GM18858 (cell line): ENCODE data around the gene C19orf44.
"Not testable (repeated sequence)": the region's sequence is repeated elsewhere in the genome, so short reads cannot be mapped to it uniquely, and the experiment has no call there.

Experiments
- ATAC-seq: cut with Tn5 transposase; IDR thresholded peaks from one replicate; pipeline ENCODE4 v1.9.1; 2021; ENCODE audit not compliant: unreplicated experiment

C19orf44 gene

DNA sequence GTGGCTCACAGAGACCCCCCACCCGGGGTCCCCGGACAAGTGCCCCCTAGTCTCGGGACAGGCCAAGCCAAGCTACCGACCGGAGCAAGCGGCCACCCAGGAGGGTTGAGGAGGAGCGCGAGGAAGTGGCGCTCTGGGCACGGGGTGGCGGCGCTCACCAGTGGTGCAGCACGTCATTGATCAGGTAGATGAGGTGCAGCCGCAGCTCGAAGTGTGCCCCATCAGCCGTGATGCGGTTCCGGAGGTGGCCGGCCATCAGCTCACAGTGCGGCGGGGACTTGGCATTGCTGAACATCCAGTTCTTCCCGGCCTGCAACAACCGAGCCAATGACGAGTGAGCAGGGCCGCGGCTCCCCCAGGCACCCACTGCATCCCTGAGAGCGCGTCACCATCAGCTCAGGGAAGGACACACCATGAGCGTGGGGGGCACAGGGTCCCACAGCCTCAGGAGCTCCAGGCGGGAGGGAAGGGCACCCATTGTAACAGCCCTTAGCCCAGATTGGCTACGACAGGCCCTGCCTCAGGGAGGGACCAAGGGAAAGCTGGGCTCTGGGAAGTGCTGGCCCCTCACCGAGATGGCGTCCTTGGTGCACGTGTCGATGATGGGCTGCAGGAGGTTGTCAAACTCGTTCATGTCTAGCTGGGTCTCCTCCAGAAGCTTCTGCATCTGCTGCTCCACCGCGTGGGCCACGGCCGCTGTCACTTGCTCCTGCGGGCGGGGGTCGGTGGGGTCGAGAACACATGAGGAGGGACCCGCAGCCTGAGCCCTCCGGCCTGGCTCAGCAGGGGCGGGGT lies 36.4 kb downstream of the C19orf44 start:
- ATAC-seq = no peak

DNA sequence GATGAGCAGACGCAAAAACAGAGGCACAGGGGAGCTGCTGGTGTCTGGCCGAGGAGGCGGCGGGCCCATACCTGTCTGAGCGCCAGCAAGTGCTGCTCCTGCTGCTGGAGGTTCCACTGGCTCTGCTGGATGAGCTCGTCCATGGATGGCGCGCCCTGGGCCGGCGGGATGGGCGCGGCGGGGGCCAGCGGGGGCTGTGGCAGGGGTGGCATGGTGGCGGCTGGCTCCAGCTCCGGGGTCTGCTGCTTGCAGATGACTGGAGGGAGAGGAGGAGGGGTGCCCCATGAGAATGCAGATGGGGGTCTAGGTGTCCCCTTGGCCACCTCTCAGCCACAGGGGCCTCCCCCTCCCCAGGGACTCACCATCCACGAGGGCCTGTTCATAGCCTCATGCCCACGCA lies 39.2 kb downstream of the C19orf44 start:
- no peak for ATAC-seq

DNA sequence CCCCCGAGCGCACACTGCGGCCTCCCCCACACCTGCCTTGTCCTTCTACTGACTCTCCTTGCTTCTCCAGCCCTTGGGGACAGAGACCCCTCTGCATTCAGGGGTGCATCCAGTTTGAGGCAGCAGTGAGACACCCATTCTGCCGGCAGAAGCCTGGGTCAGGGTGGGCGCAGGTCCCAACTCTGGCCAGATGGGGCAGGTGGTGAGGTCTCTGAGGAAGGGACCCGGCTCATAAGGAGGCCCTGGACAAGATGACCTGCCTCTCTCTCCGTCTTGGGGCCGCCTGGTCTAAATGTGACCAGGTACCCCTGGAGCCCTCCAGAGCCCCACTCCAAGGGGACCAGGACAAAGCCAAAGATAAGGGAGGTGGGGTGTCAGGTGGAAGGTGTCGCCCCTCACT lies 39.9 kb downstream of the C19orf44 start:
- no peak for ATAC-seq

DNA sequence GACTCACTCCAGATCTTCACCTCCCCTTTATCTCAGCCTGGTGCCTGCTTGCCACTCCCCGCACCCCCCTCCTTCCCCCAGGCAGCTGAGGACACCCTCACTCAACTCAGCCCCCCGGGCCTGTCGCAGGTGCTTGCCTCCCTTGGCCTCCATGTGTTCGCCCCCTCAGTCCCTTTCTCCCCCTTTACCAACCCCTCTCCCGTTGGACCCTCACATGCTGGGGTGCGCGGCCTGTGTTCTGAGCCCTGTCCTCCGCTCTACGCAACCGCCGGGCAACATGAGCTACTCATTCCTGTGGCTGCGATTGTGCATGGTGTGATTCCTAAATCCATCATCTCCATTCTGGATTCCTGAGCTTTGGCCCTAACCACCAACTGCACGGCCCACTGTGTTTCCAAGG lies 40.9 kb downstream of the C19orf44 start:
- ATAC-seq = no peak

DNA sequence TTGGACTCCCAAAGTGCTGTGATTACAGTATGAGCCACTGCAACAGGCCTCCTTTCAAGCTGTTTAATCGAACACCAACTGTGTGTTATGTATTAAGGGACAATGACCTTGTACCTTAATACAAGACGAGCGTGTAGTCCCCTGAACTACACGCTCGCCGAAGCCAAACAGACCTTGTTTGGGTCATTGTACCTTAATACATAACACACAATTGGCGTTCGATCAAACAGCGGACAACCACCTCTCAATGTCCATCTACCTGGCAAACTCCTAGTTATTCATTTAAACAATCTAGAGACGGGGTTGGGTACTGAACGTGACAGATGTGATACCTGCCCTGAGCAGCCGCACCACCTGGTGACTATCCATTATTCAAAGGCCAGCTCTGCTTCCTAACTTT lies 44.8 kb downstream of the C19orf44 start:
- no peak for ATAC-seq

DNA sequence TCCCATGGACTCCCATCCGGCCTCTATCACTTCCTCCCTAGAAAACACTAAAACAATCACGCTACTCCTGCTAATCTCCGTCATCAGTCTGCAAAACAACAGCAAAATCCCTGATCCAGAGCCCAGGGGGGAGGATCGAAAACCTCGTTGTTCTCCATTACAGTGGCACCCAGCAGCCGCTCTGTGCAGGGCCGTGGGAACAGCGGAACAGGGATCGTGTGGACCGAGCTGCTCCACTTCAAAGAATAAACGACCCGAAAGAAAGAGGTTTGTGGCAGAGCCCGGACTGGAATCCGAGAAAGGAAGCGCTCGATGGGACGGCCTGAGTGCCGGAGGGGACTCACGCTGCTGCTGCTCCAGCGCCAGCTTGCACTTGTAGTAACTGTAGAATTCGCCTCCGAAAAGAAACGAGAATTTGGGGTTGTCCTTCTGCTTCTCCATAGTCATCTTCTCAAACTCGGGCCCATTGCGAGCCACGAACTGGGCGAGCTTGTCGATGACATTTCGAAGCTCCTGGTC lies 45.4 kb downstream of the C19orf44 start:
- ATAC-seq = no peak

DNA sequence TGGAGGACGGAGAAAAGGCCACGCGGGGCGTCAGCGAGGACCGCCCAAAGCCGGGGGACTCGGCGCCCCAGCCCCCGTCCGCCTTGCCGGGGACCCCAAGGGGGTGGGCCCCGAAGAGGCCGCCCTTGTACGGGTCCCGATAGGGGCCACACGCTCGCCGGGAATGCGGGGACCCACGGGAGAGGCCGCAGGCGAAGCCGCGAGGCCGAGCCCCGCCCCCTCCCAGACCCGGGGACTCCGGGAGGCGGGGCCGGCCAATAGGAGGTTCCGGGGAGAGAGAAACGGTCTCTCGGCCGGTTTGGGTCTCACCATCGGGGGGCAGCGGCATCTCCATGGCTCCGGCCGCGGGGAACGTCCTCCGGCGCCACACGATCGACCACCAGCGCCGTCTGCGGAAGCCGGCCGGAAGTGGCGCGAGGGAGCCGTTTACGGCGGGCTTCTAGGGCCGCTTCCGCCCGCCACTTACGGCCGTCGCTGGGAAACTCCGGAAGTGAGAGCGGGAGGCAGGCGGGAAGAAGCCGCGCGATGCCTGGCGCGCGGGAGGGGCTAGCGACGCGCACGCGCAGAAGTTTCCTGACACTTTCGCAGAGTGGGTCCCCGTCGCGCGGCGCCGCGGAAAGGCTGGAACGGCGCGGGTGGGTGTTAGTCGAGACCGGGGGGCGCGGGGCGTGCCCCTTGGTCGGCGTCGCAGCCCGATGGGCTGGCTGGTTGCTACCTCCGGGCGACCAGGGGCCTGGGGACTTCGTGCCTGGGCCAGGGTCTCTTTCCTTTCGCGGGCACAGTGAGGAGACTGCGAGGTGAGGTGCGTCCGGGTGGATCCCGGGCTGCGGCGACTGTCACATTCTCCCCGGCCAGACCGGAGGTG lies 46.1 kb downstream of the C19orf44 start, which contains the start of gene CHERP:
TSS of gene CHERP (minus strand) at position 393 of the 865 bp plus-strand sequence. CDS start at position 334, 59 bp downstream.
- peak; percentile 62 for ATAC-seq

DNA sequence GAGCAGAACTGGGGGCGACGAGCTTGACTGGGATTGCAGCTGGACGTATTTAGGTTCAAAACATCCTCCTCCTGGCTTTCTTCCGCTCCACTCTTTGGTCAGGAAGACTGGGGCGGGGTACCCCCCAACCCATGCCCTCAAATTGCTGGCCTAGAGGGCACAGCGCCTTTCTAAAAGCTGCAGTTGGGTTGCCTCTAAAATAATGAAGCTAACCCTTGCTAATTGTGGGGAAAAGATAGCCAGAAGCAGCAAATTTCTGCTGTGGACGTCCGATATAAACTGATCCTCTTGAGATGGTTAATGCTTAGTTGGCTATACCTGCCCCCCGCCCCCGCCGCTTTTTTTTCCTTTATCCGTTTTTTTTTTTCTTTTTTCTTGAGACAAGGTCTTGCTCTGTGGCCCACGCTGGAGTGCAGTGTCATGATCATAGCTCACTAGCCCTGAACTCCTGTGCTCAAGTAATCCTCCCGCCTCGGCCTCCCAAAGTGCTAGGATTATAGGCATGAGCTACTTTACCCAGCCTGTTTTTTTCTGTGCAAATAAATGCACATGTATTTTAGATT lies 46.8 kb downstream of the C19orf44 start:
- ATAC-seq = no peak

DNA sequence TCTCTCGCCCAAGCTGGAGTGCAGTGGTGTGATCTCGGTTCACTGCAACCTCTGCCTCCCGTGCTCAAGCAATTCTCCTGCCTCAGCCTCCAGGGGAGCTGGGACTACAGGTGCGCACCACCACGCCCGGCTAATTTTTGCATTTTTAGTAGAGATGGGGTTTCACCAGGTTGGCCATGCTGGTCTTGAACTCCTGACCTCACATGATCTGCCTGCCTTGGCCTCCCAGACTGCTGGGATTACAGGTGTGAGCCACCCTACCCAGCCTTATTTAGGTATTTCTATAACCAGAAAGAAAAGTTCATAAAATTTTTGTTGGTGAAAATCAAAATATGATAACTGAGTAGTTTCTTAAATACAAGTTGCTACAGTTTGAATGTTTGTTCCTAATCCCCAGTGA lies 47.5 kb downstream of the C19orf44 start:
- ATAC-seq = not testable (repeated sequence)

DNA sequence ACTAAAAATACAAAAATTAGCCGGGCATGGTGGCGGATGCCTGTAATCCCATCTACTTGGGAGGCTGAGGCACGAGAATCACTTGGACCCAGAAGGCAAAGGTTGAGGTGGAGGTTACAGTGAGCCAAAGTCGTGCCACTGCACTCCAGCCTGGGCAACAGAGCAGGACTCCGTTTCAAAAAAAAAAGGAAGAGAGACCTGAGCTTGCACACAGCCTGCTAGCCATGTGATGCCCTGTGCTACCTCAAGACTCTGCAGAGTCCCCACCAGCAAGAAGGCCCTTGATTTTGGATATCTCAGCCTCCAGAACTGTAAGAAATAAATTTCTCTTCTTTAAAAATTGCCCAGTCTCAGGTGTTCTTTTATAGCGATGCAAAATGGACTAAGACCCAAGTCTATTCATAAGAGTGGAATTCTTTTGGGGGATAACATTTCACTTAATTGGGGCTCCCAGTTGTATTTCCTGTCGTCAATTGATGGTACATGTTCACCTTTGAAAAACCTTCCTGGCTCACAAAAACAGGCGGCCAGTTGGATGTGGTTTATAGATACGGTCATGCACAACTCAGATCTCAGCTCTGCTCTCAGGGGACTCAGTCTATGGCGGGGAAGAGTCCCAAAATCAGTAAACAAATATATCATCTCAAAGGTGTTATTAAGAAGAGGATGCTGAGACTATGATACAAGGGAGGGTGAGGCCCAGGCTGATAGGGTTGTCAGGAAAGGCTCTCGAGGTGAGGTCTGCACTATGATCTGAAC lies 48.5 kb downstream of the C19orf44 start:
- ATAC-seq = no peak

DNA sequence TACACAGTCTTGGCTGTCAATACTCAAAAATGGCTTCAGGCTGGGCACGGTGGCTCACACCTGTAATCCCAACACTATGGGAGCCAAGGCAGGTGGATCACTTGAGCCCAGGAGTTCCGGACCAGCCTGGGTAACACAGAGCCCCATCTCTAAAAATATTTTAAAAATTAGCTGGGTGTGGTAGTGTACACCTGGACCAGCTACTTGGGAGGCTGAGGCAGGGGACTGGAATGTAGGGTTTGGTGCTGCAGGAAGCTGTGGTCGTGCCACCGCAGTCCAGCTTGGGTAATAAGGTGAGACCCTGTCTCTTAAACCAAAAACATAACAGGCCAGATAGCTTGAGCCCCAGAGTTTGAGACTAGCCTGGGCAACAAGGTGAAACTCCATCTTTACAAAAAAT lies 52.8 kb downstream of the C19orf44 start:
- ATAC-seq = no peak

DNA sequence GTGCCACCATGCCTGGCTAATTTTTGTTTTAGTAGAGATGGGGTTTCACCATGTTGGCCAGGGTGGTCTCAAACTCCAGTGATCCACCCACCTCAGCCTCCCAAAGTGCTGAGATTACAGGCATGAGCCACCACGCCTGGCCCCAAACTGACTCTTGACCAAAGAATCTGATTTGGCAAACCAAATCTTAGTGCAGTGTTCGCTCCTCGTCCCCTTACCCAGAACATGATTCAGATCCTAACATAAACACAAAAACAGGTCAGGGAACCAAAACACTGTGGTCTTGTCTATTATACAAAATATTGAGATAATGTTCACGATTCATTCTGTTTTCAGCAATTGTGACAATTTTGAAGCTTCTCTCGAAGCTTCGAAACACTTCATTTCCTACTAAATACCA lies 55.7 kb downstream of the C19orf44 start:
- ATAC-seq = not testable (repeated sequence)

DNA sequence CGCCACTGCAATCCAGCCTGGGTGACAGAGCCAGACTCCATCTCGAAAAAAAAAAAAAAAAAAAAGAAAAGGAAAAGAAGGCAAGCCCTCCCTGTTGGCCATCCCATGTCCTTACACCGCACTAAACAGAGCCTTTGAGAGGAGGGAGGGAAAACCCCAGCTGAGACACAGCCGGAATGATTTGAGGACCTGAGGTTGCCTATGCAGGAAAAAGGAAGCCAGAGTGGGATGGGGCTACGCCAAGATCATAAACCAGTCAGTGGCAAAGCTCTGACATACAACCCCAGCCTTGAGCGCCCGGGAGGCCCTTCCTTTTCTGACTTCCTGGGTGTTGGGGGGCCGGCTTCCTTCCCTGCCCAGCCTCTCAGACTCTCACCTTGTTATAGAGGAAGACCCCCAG lies 58.6 kb downstream of the C19orf44 start:
- ATAC-seq = no peak

DNA sequence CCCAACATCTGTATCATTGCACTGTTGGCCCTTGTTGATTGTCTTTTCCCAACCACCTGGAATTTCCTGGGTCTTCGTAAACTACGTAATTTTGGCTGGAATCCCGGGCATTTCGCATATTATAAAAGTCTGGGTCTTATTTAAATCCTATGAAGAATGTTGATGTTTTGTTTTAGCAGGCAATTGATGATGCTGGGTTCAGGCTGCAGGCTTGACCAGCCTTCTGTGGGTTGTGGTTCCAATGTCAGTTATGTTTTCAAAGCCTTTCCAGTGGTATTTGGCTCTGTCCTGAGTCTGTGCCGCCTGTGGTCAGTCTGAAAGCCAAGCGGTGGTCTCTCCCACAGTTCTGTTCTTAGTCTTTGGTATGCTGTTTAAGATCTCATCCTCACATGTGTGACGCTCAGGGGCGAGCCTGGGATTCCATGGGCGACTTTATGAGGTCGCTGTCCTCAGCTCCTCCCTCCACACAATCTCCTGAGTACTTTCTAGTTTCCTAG lies 63.6 kb downstream of the C19orf44 start:
- no peak for ATAC-seq

DNA sequence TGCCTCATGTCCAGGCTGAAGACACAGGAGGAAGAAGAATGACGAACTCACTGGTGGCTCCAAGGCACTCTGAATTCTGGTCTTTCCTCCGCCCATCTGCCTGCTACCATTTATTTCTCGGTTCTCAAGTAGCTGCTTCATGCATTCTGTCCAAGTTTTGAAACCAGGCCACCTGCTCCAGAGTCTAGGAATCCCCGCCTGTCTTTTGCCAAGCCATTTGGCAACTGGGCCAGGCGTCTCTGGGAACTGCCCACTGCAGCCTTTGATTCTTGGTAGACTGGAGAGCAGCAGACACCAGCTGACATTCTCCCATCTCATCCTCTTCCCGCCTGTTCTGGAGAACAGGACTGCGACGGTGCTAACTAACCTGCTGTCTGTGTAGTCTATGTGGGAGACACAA lies 65.2 kb downstream of the C19orf44 start:
- no peak for ATAC-seq

DNA sequence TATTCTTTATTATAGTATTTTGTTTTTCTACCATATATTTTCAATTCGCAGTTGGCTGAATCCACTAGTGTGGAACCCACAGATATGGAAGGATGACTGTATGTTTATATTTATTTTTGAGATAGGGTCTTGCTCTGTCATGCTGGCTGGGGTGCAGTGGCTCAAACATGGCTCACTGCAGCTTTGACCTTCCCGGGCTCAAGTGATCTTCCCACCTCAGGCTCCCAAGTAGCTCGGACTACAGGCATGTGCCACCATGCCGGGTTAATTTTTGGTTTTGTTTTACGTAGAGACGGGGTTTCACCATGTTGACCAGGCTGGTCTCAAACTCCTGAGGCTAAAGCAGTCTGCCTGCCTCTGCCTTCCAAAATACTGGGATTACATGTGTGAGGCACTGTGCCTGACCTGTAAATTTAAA lies 66.4 kb downstream of the C19orf44 start:
- no peak for ATAC-seq

DNA sequence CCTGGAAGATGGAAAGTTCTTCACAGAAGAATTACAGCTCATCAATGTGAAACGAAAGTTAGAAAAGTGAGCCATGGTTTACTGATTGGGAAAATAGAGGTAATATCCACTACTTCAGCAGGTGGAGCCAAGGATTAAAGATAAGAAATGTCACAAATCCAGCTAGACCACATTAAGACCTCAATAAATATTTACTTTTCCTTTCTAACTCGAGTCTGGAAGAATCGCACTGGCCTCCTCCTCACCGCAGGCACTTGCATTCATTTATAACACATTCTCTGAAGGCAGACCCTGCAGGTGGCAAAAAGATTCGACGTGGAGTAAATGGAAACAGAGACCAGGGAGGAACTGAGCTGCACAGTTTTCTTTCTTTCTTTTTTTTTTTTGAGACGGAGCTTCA lies 68.6 kb downstream of the C19orf44 start:
- ATAC-seq = no peak

DNA sequence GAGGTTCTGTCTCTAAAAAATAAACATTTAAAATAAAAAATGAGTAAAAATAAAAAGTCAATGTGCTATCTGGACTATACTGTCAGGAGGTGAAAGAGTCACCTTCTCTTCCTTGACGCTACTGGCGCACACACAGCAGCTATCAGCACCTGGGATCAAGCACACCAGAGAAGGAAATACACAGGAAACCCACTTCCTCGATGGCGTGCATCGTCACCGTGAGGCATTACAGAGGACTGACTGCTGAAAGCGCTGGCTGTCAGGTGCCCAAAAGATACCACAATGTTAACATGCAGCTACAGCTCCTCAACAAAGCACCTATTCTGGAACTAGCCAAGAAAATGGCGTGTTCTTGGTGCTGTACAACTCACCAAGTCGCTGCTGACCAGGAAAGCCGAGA lies 70.0 kb downstream of the C19orf44 start:
- ATAC-seq = no peak

DNA sequence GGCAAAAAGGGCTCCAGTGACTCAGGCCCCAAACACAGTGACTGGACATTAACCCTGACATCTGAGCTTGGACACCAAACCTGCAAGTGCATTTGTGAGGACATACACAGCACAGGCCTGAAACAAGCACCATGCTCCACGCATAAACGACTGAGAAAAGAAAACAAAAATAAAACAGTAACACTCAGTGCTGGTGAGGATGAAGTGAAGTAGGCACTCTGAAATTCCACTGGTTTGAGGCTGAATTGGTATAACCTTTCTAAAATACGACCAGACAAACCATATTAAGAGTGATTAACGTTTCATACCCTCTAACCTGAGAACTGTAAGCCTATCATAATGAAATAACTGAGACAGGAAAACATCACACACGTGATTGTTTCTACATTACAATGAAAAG lies 70.5 kb downstream of the C19orf44 start:
- ATAC-seq = no peak

DNA sequence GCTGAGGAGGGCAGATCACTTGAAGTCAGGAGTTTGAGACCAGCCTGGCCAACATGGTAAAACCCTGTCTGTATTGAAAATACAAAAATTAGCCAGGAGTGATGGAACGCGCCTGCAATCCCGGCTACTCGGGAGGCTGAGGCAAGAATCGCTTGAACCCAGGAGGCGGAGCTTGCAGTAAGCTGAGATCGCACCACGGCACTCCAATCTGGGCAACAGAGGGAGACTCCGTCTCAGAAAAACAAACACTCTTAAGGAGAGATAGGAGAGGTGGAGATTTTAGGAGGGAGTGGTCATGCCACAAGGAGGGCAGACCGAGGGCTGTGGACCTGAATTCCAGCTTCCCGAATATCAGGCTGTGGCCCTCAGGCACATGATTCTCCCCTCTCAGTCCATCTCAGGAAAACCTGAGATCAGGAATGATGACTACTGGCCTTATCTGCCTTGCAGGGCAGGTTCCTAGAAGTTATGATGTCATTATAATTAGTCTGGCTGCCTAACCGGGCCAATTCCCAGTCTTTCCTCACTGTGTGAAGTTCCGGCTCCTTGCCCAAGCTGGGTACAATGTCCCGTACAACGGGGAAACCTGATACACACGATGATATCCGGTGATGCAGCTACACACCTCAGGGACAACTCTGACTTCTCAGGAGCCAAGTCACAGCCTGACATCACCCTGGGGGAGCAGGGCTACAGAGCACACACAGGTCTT lies 73.6 kb downstream of the C19orf44 start:
- ATAC-seq = no peak
